Measurements from ENCODE around the gene ZNF48. TPM values are rescaled to one million over a fixed set of nuclear protein-coding genes. Genes with fewer than 3 reads are reported as not detected.
A peak's percentile ranks its signal among the peaks of the same experiment; 100 is the strongest.
"Not testable (repeated sequence)": the region's sequence is repeated elsewhere in the genome, so short reads cannot be mapped to it uniquely, and the experiment has no call there.

ZNF48 gene
- total RNA-seq, 2 experiments from 2014 or later: 5.3 to 6.0 TPM

GRCh38 chr16:30381291-30382041 is 13.8 kb upstream of the ZNF48 start:
- H3K27ac Mint-ChIP-seq: peak overlapping the region; percentile 96
- CTCF ChIA-PET: interaction anchor here (1.5 to 4.0 kb wide), 2 partner anchors 13 to 279 kb away, joined by 3 to 30 read pairs; partner anchors contain the start of gene ZNF48
- H3K27me3 Mint-ChIP-seq (ENCODE audit: low read depth): no peaks in the 10 kb centered on the region
- peak overlapping the region; percentile 89 for H3K4me3 Mint-ChIP-seq
- peaks cover 47% of the 10 kb centered on the region for H3K4me1 Mint-ChIP-seq (ENCODE audit: low read depth)
- no peaks in the 10 kb centered on the region for H3K9me3 Mint-ChIP-seq
- H3K36me3 Mint-ChIP-seq (ENCODE audit: low read depth): peaks cover 31% of the 10 kb centered on the region
- DNase-seq: peak; percentile 70
- intact Hi-C loops (cut with micrococcal nuclease): loop anchor here (1.0 kb wide), 2 partner anchors 11 to 26 kb away; partner anchors contain the start of genes TBC1D10B and ZNF771

GRCh38 chr16:30382111-30382881 is 12.9 kb upstream of the ZNF48 start, which contains the start of gene SEPTIN1:
SEPTIN1 (minus strand) TSS chr16:30382561; CDS start chr16:30382542, 19 bp downstream.
- H3K36me3 Mint-ChIP-seq (ENCODE audit: low read depth): peaks cover 31% of the 10 kb centered on the region
- H3K27ac Mint-ChIP-seq: peak within 1 kb of the TSS; percentile 96
- no peaks in the 10 kb centered on the region for H3K9me3 Mint-ChIP-seq
- intact Hi-C loops (cut with micrococcal nuclease): loop anchor here (1.0 kb wide), 2 partner anchors 12 to 25 kb away; partner anchors contain the start of genes TBC1D10B and ZNF771
- H3K4me1 Mint-ChIP-seq (ENCODE audit: low read depth): peaks cover 43% of the 10 kb centered on the region
- DNase-seq: peak; percentile 90
- H3K4me3 Mint-ChIP-seq: peak within 1 kb of the TSS; percentile 89
- CTCF ChIA-PET: interaction anchor here (0.7 to 4.0 kb wide), 12 partner anchors 9 to 314 kb away, joined by 3 to 30 read pairs (median 4); partner anchors contain the start of genes CD2BP2, DCTPP1, ZNF48 and ZNF771
- no peaks in the 10 kb centered on the region for H3K27me3 Mint-ChIP-seq (ENCODE audit: low read depth)

DNA sequence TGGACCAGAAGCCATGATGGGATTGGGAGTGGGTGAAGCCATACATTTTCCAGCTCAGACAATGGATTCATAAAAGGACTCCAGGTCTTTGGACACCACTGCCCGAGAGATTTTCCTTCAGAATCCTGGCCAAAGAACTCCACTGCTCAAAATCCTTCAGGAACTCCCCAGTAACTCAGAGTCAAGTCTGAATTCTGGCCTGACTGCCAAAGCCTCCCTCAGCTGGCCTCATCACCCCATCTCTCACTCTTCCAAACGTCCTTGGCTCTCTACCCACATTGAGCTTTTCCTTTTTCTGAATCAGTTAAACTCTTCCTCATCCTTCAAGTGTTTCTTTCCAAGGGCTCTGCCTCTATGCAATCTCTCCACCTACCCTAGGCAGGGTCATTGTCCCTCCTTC is 11.7 kb upstream of the ZNF48 start:
- no peak for DNase-seq
- Mint-ChIP-seq H3K4me3 (peak overlapping the region; percentile 89), H3K9me3 (no peaks in the 10 kb centered on the region), H3K27ac (peak overlapping the region; percentile 96), H3K36me3 (ENCODE audit: low read depth) (peaks cover 25% of the 10 kb centered on the region), H3K4me1 (ENCODE audit: low read depth) (peaks cover 39% of the 10 kb centered on the region), H3K27me3 (ENCODE audit: low read depth) (no peaks in the 10 kb centered on the region)
- CTCF ChIA-PET: interaction anchor here (1.2 to 4.0 kb wide), 7 partner anchors 11 to 313 kb away, joined by 4 to 30 read pairs (median 6); partner anchors contain the start of genes DCTPP1, ZNF48 and ZNF771
- intact Hi-C loops (cut with micrococcal nuclease): no loop called here

DNA sequence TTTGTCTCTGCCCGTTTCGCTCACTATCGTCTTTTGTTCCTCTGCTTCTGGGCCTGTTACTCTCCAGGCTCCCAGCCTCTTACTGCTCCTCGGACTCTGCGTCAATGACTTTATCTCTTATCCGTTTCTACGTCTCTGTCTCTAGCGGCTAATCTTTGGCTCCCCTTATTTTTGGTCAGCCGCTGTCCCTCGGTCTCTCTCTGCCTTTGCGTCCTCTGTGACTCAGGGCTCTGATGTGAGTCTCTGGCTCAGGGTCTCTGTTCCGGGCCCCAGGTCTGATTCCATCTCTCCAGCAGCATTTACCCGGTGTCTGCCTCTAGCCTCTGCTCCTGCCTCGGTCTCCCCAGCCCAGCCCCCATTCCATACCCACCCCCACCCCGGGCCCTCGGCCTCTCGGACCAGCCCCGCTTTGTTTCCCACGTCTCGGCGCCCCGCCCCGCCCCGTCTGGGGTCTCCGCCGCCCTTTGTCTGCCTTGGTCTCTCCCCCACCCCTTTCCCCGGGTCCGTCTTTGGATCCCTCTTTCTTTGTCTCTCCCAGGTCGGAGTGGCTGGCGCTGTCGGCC is 547 bp upstream of the ZNF48 start:
- peak overlapping the region; percentile 94 for H3K4me3 Mint-ChIP-seq
- peaks cover 11% of the 10 kb centered on the region for H3K36me3 Mint-ChIP-seq (ENCODE audit: low read depth)
- H3K4me1 Mint-ChIP-seq (ENCODE audit: low read depth): peaks cover 30% of the 10 kb centered on the region
- no peaks in the 10 kb centered on the region for H3K27me3 Mint-ChIP-seq (ENCODE audit: low read depth)
- H3K27ac Mint-ChIP-seq: no peak overlapping the region
- DNase-seq: no peak
- no peaks in the 10 kb centered on the region for H3K9me3 Mint-ChIP-seq
- CTCF ChIA-PET: interaction anchor here (0.8 to 5.2 kb wide), 5 partner anchors 9 to 35 kb away, joined by 3 to 30 read pairs (median 9); partner anchors contain the start of genes DCTPP1, SEPTIN1 and ZNF771
- intact Hi-C loops (cut with micrococcal nuclease): no loop called here

GRCh38 chr16:30395992-30396585 is 869 bp downstream of the ZNF48 start:
- CTCF ChIA-PET: interaction anchor here (0.6 to 5.2 kb wide), 6 partner anchors 10 to 34 kb away, joined by 4 to 30 read pairs (median 8); partner anchors contain the start of genes DCTPP1, SEPTIN1 and ZNF771
- peak overlapping the region; percentile 79 for H3K27ac Mint-ChIP-seq
- H3K4me1 Mint-ChIP-seq (ENCODE audit: low read depth): peaks cover 36% of the 10 kb centered on the region
- H3K4me3 Mint-ChIP-seq: peak overlapping the region; percentile 94
- no peaks in the 10 kb centered on the region for H3K27me3 Mint-ChIP-seq (ENCODE audit: low read depth)
- H3K36me3 Mint-ChIP-seq (ENCODE audit: low read depth): peaks cover 11% of the 10 kb centered on the region
- DNase-seq: no peak
- intact Hi-C loops (cut with micrococcal nuclease): no loop called here
- H3K9me3 Mint-ChIP-seq: no peaks in the 10 kb centered on the region

DNA sequence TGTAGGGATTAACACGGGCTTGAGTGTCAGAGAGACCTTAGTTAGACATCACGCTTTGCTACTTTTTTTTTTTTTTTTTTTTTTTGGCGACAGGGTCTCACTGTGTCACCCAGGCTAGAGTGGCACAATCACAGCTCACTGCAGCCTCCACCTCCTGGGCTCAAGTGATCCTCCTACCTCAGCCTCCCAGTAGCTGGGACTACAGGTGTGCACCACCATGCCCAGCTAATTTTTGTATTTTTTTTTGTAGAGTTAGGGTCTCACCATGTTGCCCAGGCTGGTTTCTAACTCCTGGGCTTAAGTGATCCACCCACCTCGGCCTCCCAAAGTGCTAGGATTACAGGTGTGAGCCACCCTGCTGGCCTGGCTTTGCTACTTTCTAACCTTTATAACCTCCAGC is 1.4 kb downstream of the ZNF48 start:
- Mint-ChIP-seq H3K4me3 (peak overlapping the region; percentile 94), H3K36me3 (ENCODE audit: low read depth) (peaks cover 11% of the 10 kb centered on the region), H3K4me1 (ENCODE audit: low read depth) (peaks cover 39% of the 10 kb centered on the region)
- H3K27ac Mint-ChIP-seq; H3K27me3 Mint-ChIP-seq (ENCODE audit: low read depth); DNase-seq; H3K9me3 Mint-ChIP-seq; intact Hi-C loops (cut with micrococcal nuclease): not testable (repeated sequence)
- CTCF ChIA-PET: interaction anchor here (1.3 to 5.2 kb wide), 5 partner anchors 11 to 27 kb away, joined by 3 to 30 read pairs (median 9); partner anchors contain the start of genes SEPTIN1 and ZNF771

- H3K27me3 Mint-ChIP-seq (ENCODE audit: low read depth): no peaks in the 10 kb centered on the region
- CTCF ChIA-PET: interaction anchor here (1.4 to 5.2 kb wide), 2 partner anchors 13 to 14 kb away, joined by 3 to 30 read pairs; partner anchors contain the start of gene SEPTIN1
- H3K36me3 Mint-ChIP-seq (ENCODE audit: low read depth): peaks cover 11% of the 10 kb centered on the region
- H3K27ac Mint-ChIP-seq: no peak overlapping the region
- intact Hi-C loops (cut with micrococcal nuclease): no loop called here
- peak overlapping the region; percentile 94 for H3K4me3 Mint-ChIP-seq
- no peaks in the 10 kb centered on the region for H3K9me3 Mint-ChIP-seq
- no peak for DNase-seq
- H3K4me1 Mint-ChIP-seq (ENCODE audit: low read depth): peaks cover 40% of the 10 kb centered on the region
These were observed 1.8 kb downstream of the ZNF48 start for GRCh38 chr16:30397056-30397455.

- H3K36me3 Mint-ChIP-seq (ENCODE audit: low read depth): peaks cover 11% of the 10 kb centered on the region
- no peak overlapping the region for H3K4me3 Mint-ChIP-seq
- no peak for DNase-seq
- H3K27me3 Mint-ChIP-seq (ENCODE audit: low read depth): no peaks in the 10 kb centered on the region
- intact Hi-C loops (cut with micrococcal nuclease): no loop called here
- peaks cover 40% of the 10 kb centered on the region for H3K4me1 Mint-ChIP-seq (ENCODE audit: low read depth)
- no peaks in the 10 kb centered on the region for H3K9me3 Mint-ChIP-seq
- CTCF ChIA-PET: interaction anchor here (1.4 to 1.6 kb wide), 2 partner anchors 9 to 12 kb away, joined by 3 to 4 read pairs; partner anchors contain the start of gene ZNF771
- no peak overlapping the region for H3K27ac Mint-ChIP-seq
These were observed 2.8 kb downstream of the ZNF48 start for GRCh38 chr16:30397776-30398660.

DNA sequence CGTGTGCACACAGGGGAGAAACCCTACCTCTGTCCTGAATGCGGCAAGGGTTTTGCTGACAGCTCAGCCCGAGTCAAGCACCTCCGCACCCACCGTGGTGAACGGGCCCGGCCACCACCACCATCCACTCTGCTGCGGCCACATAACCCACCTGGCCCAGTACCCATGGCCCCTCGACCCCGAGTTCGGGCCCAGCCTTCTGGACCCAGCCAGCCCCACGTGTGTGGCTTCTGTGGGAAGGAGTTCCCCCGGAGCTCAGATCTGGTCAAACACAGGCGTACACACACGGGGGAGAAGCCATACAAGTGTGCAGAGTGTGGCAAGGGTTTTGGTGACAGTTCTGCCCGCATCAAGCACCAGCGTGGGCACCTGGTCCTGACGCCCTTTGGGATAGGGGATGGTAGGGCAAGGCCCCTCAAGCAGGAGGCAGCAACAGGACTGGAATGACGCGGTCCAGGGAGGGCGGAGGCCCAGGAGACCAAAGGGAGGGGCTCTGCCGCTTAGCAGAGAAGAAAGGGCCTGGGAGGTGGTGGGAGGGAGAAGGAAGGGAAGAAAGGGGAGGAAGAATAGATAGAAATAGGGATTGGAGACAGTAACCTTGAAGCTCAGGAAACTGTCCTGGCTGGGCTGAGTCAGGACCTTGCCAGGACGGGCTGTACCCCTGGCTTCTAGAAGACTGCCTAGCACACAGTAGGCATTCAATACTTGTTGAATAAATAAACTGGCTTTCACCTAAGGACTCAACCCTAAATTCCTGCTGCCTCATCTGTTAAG is 3.6 kb downstream of the ZNF48 start:
- intact Hi-C loops (cut with micrococcal nuclease): no loop called here
- no peaks in the 10 kb centered on the region for H3K9me3 Mint-ChIP-seq
- CTCF ChIA-PET: interaction anchor here (1.0 to 1.6 kb wide), 2 partner anchors 8 to 10 kb away, joined by 4 to 5 read pairs; partner anchors contain the start of gene ZNF771
- no peak overlapping the region for H3K27ac Mint-ChIP-seq
- peaks cover 40% of the 10 kb centered on the region for H3K4me1 Mint-ChIP-seq (ENCODE audit: low read depth)
- peaks cover 11% of the 10 kb centered on the region for H3K36me3 Mint-ChIP-seq (ENCODE audit: low read depth)
- DNase-seq: no peak
- no peaks in the 10 kb centered on the region for H3K27me3 Mint-ChIP-seq (ENCODE audit: low read depth)
- peak overlapping the region; percentile 54 for H3K4me3 Mint-ChIP-seq
